Activated gamma-delta T cell treated with anti-CD3 and anti-CD28 coated beads, Interleukin-2, amount 50 U/mL, for 16 hours (primary cell): ENCODE measurements around the gene ING5.

Experiments
- DNase-seq: peaks from one replicate; pipeline ENCODE4 v3.0.0-alpha.2; 2020; ENCODE audit warnings: low read depth

The ING5 gene

DNA sequence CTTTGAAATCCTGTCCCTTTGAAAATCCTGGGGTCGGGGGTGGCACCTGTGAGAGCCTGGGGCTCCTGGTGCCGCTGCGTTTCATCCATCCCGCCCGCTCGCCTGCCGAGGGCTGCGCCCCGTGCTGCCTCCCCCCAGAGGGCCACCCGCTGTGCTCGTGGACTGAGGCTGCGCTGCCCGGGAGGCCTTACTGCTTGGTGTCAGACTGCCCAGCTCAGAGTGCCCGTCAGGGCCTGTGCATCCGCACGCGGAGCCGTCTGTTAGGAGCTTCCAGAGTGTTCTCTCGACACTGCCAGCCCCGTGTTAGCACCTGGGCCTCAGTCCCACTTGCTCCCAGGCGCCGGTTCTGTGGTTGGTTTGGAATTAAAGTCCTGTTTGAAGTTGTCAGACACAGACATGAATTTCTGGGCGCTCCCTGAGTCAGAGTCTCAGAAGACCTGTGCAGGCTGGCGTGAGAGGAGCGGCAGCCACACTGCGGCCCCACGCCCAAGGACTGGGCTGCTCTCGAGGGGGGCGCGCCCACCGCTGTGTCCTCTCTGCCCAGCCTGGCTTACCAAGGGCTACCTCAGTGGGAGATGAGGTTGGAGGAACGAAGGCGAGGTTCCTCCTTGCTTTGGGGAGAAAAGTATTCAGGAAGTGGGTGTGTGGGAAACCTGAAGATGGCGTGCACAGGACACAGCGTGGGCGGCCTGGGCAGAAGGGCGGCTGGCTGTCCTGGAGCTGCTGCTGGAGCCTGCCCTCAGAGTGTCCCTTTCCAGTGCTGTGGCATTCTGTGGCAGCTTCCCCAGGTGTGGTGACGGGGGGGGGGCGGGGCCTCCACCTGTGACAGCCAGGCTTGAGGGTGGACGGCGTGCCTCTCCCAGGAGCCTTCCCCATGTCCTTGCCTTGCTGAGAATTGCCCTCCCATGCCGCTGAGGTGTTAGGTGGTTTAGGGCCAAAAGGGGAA lies 29.3 kb upstream of the ING5 start:
- no peak for DNase-seq

DNA sequence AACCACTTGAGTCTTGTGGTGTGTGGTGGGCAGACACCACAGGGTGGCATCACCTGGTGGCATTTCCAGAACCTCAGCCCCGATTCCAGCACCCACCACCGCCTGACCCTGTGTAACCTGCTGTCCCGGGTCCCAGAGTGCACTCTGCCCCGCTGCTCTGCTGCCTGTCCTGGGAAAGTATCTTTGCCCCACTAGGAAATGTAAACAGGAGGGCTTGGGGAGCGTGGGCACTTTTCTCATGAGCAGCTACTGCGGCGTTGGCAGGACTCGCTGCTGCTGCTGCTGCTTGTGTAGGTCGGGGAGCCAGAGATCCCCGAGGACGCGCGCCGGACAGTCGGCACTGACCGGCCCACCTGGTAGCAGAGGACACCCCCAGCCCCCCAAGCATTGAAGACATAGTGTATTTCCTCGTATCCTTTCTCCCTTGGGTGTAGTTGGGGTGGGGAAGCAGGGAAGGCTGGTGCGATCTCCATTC lies 28.6 kb upstream of the ING5 start:
- DNase-seq, result no peak

DNA sequence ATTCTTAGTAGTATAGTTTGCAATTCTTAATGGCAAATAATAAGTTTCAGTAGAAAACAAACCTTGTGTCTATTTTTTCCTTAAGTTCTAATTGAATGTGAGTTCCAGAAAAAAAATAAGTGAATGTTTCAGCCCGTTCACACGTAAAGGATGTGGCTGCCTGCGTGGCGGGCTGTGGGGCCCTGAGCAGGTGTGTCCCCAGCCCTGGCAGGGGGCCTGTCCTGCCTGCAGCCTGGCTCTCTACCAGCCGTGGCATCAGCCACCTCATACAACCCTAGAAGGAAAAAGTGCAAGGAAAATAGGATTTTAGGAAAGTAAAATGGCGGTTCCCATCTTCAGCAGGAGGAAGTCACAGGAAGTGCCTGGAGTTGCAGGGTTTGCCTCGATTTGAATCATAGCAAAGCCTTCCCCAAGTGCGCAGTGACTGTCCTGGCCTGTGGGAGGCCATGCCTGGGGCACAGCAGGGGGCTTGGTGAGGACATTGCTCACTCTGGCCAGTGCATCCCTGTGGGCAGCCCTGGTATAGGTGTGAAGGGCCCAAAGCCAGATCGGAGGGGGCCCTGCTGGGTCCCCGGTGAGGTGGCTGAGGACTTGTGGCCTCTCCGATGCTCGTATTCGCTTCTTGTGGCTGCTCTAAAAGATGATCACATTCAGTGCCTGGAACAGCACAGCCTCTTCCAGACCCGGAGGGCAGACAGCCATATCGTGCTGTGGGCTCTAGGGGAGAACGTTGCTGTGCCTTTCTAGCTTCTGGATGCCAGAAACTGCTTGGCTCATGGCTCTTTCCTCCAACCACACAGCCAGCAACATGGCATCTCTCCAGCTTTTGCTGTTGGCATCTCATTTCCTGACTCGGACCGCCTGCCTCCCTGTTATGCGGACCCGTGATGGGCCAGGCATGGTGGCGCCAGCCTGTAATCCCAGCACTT lies 27.8 kb upstream of the ING5 start:
- no peak for DNase-seq

GRCh38 chr2:241675885-241676284 lies 26.0 kb upstream of the ING5 start:
- DNase-seq, result no peak

DNA sequence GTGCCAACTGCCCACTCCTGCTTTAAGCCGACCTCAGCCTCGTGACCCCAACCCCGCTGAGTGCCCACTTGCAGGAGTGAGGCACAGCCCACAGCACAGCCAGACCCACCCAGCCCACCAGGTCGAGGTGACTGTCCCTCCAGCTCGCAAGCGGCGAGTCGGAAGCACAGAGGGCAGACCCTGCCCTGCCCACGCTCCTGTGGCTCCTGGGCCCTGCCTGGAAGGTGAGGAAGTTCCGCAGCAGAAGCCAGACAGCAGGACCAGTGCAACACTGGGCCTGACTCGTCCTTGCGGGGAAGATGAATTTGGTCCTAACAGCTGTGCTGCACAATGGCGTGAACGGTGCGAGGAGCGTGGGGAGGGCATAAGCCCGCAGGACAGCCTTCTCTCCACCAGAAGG lies 25.2 kb upstream of the ING5 start:
- DNase-seq, result no peak

- DNase-seq, result no peak
Observed at GRCh38 chr2:241677392-241677791, 24.4 kb upstream of the ING5 start.

DNA sequence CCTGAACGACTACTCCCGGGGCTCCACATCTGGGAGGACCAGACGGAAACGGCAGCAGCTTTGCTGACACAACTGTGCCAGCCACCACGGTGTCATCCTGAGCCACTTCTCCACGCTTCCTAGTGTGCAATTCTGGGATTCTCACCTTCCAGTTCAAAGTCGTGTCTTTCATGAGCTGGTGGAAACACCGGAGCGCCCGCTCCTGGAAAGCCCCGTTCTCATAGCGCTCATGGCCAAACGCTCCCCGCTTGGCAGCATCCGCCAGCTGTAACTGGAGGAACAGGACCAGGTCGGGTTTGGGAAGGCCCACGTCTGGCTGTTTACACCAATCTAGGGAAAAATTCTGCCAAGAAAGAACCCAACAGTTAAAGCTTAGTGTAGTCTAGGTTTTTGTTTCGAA lies 23.5 kb upstream of the ING5 start:
- no peak for DNase-seq

- no peak for DNase-seq
Observed at GRCh38 chr2:241678784-241679540, 22.9 kb upstream of the ING5 start.

- DNase-seq, result no peak
Observed at GRCh38 chr2:241680044-241680443, 21.8 kb upstream of the ING5 start.

- no peak for DNase-seq
Observed at GRCh38 chr2:241680827-241681599, 20.8 kb upstream of the ING5 start.

- DNase-seq, result no peak
Observed at GRCh38 chr2:241686324-241686649, 15.6 kb upstream of the ING5 start.

DNA sequence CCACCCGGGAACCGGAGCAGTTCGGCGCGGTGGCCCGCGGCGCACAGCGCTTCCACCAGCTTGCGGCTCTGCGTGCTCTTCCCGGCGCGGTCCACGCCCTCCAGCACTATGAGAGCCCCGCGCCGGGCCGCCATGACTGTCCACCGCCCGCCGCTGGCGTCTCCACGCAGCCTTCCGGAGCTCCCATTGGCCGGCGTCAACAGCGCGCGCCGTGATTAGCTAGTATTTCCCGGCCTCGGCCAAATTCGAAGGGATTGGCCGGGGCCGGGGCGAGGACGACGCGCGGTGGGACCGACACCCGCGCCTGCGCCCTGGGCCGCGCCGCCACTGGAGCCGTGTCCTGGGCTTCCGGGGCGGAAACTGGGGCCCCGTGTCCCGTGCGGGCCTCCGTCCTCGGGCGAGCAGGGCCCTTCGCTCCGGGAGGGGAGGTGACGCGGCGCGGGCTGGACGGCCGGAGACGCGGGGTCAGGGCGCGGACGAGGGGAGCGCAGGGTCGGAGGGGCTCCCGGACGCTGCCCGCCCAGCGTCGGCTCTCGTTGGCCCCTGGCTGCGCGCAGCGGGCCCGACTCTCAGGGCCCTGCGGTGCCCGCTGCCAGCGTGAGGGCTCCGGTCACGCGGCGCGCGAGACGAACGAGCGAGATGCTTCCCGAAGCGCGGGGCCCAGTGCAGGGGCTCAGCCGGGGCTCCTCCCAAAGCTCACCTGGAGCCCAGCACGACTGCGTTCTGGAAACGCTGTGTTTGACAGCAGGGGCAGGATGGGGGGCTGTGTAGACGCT lies 15.0 kb upstream of the ING5 start, which contains the start of gene DTYMK:
Gene DTYMK (minus strand): TSS at position 166 of the 776 bp plus-strand sequence. CDS start 32 bp downstream, at position 134.
- peak; percentile 94 for DNase-seq

DNA sequence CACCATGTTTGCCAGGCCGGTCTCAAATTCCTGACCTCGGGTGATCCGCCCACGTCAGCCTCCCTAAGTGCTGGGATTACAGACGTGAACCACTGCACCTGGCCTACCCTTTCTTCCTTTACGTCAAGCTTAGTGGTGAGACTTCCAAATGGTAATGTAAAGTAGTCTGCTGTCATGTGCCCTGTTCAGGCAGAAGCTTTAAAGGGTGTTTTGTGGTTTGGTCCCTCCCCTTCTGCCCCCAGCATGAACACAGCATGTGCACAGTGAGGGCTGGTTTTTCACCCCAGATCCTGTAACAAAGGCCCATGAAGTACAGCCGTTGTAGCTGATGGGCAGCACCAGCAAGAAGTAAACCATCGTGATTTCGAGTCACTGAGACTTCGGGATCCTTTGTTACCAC lies 12.5 kb upstream of the ING5 start:
- peak; percentile 17 for DNase-seq

DNA sequence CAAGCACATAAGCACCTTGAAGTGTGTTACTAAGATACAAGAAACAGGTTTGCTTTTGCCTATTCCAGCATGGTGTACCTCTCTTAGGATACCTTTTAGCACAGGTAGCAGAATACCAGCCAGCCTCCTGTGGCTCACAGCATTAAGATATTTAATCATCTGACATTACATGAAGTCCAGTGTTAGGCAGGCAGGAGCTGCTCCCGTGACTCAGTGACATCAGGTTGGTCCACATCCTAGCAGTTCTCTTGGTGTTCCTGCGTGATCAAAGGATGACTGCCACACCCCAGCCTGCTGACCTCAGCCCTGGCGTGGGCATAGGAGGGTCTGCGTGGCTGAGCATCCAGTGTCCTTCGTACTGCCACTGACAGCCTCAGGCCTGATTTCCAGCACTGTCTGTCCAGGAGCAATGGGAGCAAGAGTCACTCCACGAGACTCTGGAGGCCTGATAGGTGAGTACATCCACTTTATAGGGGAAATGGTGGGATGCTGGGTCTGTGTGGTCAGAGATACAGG lies 11.6 kb upstream of the ING5 start:
- no peak for DNase-seq

DNA sequence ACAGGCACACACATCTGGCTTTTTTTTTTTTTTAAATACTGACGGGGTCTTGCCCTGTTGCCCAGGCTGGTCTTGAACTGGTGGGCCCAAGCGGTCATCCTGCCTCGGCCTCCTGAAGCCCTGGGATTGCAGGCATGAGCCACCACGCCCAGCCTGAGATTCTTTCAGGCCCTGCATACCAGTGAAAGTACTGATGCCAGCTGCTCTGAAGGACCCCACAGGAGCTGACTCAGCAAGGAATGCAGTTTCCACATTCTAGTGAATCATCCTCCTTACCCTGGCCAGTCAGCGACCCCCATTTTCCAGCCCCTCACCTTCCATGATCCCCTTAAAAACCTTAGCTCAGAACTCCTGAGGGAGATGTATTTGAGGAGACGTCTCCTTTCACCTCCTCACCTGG lies 9.4 kb upstream of the ING5 start:
- no peak for DNase-seq

DNA sequence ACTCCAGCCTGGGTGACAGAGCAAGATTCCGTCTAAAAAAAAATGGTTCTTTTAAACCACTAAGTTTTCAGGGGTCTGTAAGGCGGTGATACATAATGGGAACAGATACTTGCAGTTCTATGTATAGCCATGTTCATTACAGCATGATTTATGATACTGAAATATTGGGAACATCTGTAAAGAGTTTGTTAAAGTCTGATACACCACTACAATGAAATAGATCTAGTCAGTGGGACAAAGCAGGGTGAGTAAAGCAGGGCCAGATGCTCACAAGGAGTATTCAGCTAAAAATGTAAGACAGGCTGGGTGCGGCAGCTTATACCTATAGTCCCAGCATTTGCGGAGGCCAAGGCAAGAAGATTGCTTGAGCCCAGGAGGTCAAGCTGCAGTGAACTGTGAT lies 6.2 kb upstream of the ING5 start:
- no peak for DNase-seq

- DNase-seq, result no peak
Observed at GRCh38 chr2:241701149-241701398, 765 bp upstream of the ING5 start.

- peak; percentile 86 for DNase-seq
Observed at GRCh38 chr2:241702155-241703031, 554 bp downstream of the ING5 start.

DNA sequence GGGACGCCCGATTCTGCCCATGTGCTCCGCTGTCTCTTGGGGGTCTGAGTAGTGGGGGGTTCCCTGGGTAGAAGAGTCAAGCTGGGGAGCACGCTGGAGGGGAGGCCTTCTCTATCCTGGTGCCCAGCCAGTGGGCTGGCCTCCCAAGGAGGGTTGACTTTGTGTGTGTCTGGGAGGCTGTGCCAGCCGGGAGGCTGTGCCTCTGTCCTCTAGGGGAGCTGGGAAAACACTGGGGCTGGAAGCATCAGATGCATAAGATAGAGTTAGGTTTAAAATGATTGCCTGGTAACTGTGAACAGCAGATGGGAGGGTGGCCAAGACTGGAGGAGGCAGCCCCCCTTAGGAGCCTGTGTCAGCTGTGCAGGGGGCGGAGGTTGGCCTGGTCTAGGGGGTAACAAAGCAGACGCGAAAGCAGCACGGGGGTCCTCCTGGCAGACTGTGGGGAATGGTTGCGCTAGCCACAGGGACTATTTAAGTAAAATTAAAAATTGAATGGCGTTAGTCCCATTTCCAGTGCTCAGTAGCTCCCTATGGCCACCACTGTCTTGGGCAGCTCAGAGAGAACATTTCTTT lies 1.3 kb downstream of the ING5 start:
- DNase-seq, result no peak
